ENCODE results near the gene SELE. TPM values are rescaled to one million over a fixed set of nuclear protein-coding genes. Genes with fewer than 3 reads are reported as not detected.

The SELE gene
- total RNA-seq, 4 donors from 2014 or later, result 0.67 to 16.3 (median 1.5) TPM

DNA sequence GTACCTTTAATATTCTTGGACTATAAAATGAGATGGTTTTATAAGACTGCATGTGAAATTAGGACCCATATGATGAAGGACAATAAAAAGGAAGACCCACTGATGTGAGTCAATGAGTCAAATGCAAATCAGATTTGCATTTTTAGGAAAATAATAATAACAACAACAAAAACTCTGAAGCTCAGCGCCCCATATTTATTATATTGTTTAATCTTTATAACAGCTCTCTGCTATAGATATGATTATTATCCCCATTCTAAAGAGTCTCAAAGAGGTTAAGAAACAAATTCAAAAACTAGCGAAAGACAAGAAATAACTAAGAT lies 21.6 kb downstream of the SELE start:
- intact Hi-C loops (cut with DNase I), result no loop called here
- 88 to 93% methylated on average over 2 of the region's 2 CpGs for WGBS, 2 donors
- TF ChIP-seq POLR2A (IDR thresholded peaks at IDR 0.05), result no peak
- TF ChIP-seq, protein P1, sequence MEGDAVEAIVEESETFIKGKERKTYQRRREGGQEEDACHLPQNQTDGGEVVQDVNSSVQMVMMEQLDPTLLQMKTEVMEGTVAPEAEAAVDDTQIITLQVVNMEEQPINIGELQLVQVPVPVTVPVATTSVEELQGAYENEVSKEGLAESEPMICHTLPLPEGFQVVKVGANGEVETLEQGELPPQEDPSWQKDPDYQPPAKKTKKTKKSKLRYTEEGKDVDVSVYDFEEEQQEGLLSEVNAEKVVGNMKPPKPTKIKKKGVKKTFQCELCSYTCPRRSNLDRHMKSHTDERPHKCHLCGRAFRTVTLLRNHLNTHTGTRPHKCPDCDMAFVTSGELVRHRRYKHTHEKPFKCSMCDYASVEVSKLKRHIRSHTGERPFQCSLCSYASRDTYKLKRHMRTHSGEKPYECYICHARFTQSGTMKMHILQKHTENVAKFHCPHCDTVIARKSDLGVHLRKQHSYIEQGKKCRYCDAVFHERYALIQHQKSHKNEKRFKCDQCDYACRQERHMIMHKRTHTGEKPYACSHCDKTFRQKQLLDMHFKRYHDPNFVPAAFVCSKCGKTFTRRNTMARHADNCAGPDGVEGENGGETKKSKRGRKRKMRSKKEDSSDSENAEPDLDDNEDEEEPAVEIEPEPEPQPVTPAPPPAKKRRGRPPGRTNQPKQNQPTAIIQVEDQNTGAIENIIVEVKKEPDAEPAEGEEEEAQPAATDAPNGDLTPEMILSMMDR (IDR thresholded peaks at IDR 0.05), result no peak

DNA sequence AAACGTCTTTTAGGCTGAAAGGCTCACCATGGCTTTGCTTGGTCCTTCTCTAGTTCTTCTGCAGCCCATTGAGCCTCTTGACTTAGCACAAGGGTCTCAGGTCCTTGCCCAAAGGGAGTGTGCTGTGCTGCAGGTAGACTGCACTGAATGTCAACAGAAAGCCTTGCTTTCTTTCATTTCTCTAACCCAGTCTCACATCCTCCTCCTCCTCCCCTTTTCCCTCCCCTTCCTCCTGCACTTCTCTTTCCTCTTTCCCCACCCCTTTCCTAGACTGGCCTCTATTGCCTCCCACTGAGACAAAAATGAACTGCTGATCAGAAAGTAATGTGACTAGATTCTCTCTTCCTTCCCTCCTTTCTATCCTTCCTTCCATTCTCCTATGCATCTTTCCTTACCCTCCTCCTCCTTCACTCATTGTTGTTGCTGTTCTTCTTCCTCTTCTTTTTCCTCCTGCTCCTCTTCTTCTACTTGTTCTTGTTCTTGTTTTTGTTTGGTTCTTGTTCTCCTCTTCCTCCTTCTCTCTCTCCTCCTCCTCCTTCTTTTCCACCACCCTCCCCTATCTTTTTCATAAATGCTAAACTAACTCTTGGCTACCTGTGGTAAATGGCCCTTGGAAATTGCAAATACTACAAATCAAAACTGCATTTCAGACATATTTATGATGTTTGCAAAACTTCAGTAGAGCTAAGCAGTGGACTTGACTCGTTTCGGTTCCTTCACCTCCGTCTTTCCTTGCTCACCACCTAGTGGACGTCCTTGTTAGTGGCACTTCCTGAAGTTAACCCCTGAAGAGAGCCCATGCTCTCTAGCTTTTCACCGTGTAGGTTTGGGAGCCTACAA lies 22.2 kb downstream of the SELE start, which contains the start of gene SELL:
Gene SELL, minus strand, starts transcription at position 152 of the 840 bp plus-strand sequence. Its CDS starts 122 bp downstream, at position 30.
- H3K36me3 ChIP-seq, result no peaks in the 10 kb centered on the region
- no peak for TF ChIP-seq POLR2A (IDR thresholded peaks at IDR 0.05)
- TF ChIP-seq, protein P1 (IDR thresholded peaks at IDR 0.05), result peak; percentile 23 to 75 (median 62)
- H3K9me3 ChIP-seq, result no peaks in the 10 kb centered on the region
- peak; percentile 56 to 59 for DNase-seq
- no peak within 1 kb of the TSS for H3K4me3 ChIP-seq (replicated peaks in 1 of 3)
- intact Hi-C loops (cut with DNase I), result no loop called here
- no peaks in the 10 kb centered on the region for H3K27me3 ChIP-seq
- H3K4me1 ChIP-seq, result no peaks in the 10 kb centered on the region
- 6 to 14% methylated on average over 6 of the region's 6 CpGs for WGBS, 2 donors
- H3K27ac ChIP-seq, result no peak within 1 kb of the TSS

More for the DNA sequence above, 21.6 kb downstream of the SELE start:
- H3K4me3 ChIP-seq (replicated peaks in 1 of 3), result no peak overlapping the region
- no peak overlapping the region for H3K27ac ChIP-seq
- H3K27me3 ChIP-seq, result no peaks in the 10 kb centered on the region
- no peaks in the 10 kb centered on the region for H3K4me1 ChIP-seq
- DNase-seq, result no peak
- no peaks in the 10 kb centered on the region for H3K9me3 ChIP-seq
- H3K36me3 ChIP-seq, result no peaks in the 10 kb centered on the region

DNA sequence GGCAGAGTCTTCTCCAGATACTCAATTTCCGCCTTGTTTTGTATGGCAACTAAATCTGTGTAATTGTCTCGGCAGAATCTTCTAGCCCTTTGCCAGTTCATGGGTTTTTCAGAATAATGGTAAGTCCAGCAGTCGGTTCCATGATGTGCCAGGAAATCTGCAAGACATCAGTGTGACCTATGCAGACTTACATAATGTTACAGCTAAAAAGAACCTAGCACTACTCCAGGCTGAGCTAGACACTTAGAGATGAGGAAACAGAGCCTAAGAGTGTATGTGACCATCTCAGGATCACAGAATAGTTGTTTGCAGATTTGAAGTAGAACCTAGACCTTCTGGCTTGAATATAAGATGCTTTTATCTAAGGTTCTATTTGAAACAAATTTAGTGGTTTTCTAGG lies 25.2 kb downstream of the SELE start:
- Histone ChIP-seq H3K27ac (no peak overlapping the region), H3K4me1 (no peaks in the 10 kb centered on the region), H3K4me3 (replicated peaks in 1 of 3) (no peak overlapping the region), H3K36me3 (no peaks in the 10 kb centered on the region), H3K9me3 (no peaks in the 10 kb centered on the region), H3K27me3 (no peaks in the 10 kb centered on the region)
- 83 to 86% methylated on average over 3 of the region's 3 CpGs for WGBS, 2 donors
- DNase-seq, result no peak
- TF ChIP-seq, protein P1 (IDR thresholded peaks at IDR 0.05), result no peak
- TF ChIP-seq POLR2A (IDR thresholded peaks at IDR 0.05), result no peak
- intact Hi-C loops (cut with DNase I), result no loop called here

DNA sequence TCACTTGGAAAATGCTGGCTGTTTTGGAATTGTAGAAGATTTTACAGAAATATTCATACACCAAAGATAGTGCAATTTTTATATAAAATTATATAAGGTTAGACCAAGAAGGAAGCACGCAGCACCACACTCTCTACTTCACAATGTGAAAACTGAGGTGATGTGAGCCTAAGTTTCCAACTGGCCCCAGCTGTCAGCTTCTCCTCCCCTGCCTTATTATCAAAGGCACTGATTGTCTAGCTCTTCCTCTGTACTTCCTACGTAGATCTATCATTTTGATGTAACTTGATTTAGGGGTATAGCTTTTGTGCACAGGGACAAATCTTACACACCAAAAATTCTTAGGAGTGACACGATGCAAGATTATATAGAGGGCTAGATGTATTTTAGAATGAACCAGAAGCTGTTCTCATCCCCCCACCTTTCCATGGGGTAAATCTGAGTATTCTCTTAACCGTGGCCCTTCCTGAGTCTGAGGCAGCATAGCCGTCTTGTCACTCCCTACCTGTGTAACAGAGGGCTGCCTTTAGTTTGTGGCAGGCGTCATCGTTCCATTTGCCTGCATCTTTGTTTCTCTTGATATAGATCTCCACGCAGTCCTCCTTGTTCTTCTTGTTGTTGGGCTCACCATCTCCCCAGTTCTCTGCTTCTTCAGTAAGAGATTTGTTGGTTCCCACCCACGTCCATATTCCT lies 25.8 kb downstream of the SELE start:
- no peak overlapping the region for H3K27ac ChIP-seq
- H3K36me3 ChIP-seq, result no peaks in the 10 kb centered on the region
- intact Hi-C loops (cut with DNase I), result no loop called here
- TF ChIP-seq, protein P1 (IDR thresholded peaks at IDR 0.05), result no peak
- TF ChIP-seq POLR2A (IDR thresholded peaks at IDR 0.05), result no peak
- no peaks in the 10 kb centered on the region for H3K9me3 ChIP-seq
- H3K27me3 ChIP-seq, result no peaks in the 10 kb centered on the region
- H3K4me1 ChIP-seq, result no peaks in the 10 kb centered on the region
- WGBS, 2 donors, result 81 to 85% methylated on average over 9 of the region's 9 CpGs
- no peak overlapping the region for H3K4me3 ChIP-seq (replicated peaks in 1 of 3)
- DNase-seq, result no peak

DNA sequence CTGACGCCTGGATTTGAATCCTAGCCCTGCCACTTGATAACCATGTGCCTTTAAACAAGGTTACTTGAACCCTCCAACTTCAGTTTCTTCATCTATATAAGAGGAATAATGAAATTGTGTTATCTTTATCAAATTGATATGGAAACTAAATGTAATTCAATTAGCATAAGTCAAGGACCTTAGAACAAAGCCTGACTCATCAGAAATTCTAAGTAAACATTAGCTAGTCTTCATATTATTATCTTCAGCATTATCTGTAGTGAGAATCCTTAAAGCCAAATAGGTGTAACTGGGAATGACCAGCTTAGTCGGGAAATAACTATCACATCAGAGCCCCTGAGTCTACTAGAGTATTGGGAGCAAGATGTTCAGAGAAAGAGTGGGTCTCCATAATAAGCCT lies 29.1 kb downstream of the SELE start:
- intact Hi-C loops (cut with DNase I), result no loop called here
- TF ChIP-seq, protein P1 (IDR thresholded peaks at IDR 0.05), result no peak
- TF ChIP-seq POLR2A (IDR thresholded peaks at IDR 0.05), result no peak
- 86 to 96% methylated on average over 2 of the region's 2 CpGs for WGBS, 2 donors

More for the DNA sequence above, 29.1 kb downstream of the SELE start:
- Histone ChIP-seq H3K27me3 (no peaks in the 10 kb centered on the region), H3K9me3 (no peaks in the 10 kb centered on the region), H3K4me1 (no peaks in the 10 kb centered on the region), H3K4me3 (replicated peaks in 1 of 3) (no peak overlapping the region), H3K27ac (no peak overlapping the region), H3K36me3 (no peaks in the 10 kb centered on the region)
- DNase-seq, result no peak
